Breast epithelium (tissue), 4 donors: ENCODE measurements around the gene VAV3. TPM values are rescaled to one million over a fixed set of nuclear protein-coding genes. Genes with fewer than 3 reads are reported as not detected.

Source experiments
- DNase-seq, 2 donors: peaks; one replicate each; pipeline ENCODE4 v3.0.0-alpha.2; 2019; ENCODE audit warnings: low spot score in 2 of 2
- H3K27ac ChIP-seq, 2 donors: fragments of 200-600 bp; sonication (generic) in 1 of 2; one replicate each; pipeline ENCODE4 v1.5.1; 2016 to 2019; ENCODE audit warnings: mild to moderate bottlenecking in 1 of 2
- H3K27me3 ChIP-seq, 2 donors: fragments of 200-600 bp; sonication (generic) in 1 of 2; one replicate each; pipeline versions ENCODE4 v1.5.1 to v1.6.0; 2017 to 2019; ENCODE audit warnings: control low read depth in 1 of 2, mild to moderate bottlenecking in 1 of 2
- H3K36me3 ChIP-seq: fragments of 200-600 bp; one replicate; pipeline ENCODE4 v1.5.1; 2019
- H3K4me1 ChIP-seq, 2 donors: fragments of 200-600 bp; sonication (generic); one replicate each; pipeline ENCODE4 v1.5.1; 2016 to 2019; ENCODE audit warnings: control low read depth in 1 of 2
- H3K4me3 ChIP-seq, 3 donors: fragments of 200-600 bp; sonication (generic); 1 replicate in 2 of 3; 2 replicates in 1 of 3; pipeline ENCODE4 v1.5.1; 2016 to 2019; ENCODE audit warnings: mild to moderate bottlenecking in 3 of 3, moderate library complexity in 2 of 3
- H3K9me3 ChIP-seq, 2 donors: fragments of 200-600 bp; sonication (generic) in 1 of 2; one replicate each; pipeline ENCODE4 v1.5.1; 2016 to 2019; ENCODE audit warnings: control low read depth in 1 of 2
- CTCF ChIP-seq, 3 donors: fragments of 450-650 bp; IDR thresholded peaks; one replicate each; pipeline ENCODE4 v1.5.1; 2016 to 2017; ENCODE audit warnings: antibody characterized with exemption in 3 of 3, mild to moderate bottlenecking in 3 of 3, moderate library complexity in 3 of 3
- POLR2A ChIP-seq: fragments of 450-650 bp; IDR thresholded peaks from one replicate; pipeline ENCODE4 v1.6.1; 2016; ENCODE audit warnings: antibody characterized with exemption, mild to moderate bottlenecking, moderate library complexity
- POLR2AphosphoS5 ChIP-seq, 3 donors: sonication (generic); formaldehyde crosslinking; IDR thresholded peaks; one replicate each; pipeline ENCODE4 v1.6.1; 2017; ENCODE audit warnings: antibody characterized with exemption in 3 of 3
- intact Hi-C: fragments of 100-400 bp; cut with DNase I; formaldehyde crosslinking; loops from one replicate; pipeline ENCODE4 v1.15.1; 2023; ENCODE audit warnings: low total_unique reads
- total RNA-seq, 3 donors: library from RNA; depleted of rRNA; stranded (reverse); fragments of >200 nt; gene quantifications; one replicate each; pipeline ENCODE4 v1.1.0, GENCODE V29; 2016

The VAV3 gene
- total RNA-seq, 3 donors from 2014 or later, result 8.0 to 153 (median 113) TPM

GRCh38 chr1:107824946-107825345 lies 140.0 kb downstream of the VAV3 start:
- Histone ChIP-seq H3K4me1 (no peaks in the 10 kb centered on the region), H3K36me3 (no peaks in the 10 kb centered on the region), H3K4me3 (no peak overlapping the region), H3K27me3 (no peaks in the 10 kb centered on the region), H3K9me3 (no peaks in the 10 kb centered on the region), H3K27ac (no peak overlapping the region)
- TF ChIP-seq POLR2AphosphoS5 (IDR thresholded peaks at IDR 0.05) (no peak), POLR2A (no peak), CTCF (IDR thresholded peaks at IDR 0.05) (no peak)
- intact Hi-C loops, result no loop called here
- no peak for DNase-seq

GRCh38 chr1:107821340-107821739 lies 143.6 kb downstream of the VAV3 start:
- no peak overlapping the region for H3K27ac ChIP-seq
- no peaks in the 10 kb centered on the region for H3K36me3 ChIP-seq
- no peak for TF ChIP-seq POLR2A
- TF ChIP-seq POLR2AphosphoS5 (IDR thresholded peaks at IDR 0.05), result no peak
- TF ChIP-seq CTCF (IDR thresholded peaks at IDR 0.05), result no peak
- no peak for DNase-seq
- no peaks in the 10 kb centered on the region for H3K4me1 ChIP-seq
- no peaks in the 10 kb centered on the region for H3K27me3 ChIP-seq
- H3K4me3 ChIP-seq, result no peak overlapping the region
- H3K9me3 ChIP-seq, result no peaks in the 10 kb centered on the region
- intact Hi-C loops, result no loop called here

GRCh38 chr1:107820801-107821200 lies 144.2 kb downstream of the VAV3 start:
- no peak overlapping the region for H3K27ac ChIP-seq
- intact Hi-C loops, result no loop called here
- no peaks in the 10 kb centered on the region for H3K27me3 ChIP-seq
- no peak overlapping the region for H3K4me3 ChIP-seq
- no peaks in the 10 kb centered on the region for H3K9me3 ChIP-seq
- TF ChIP-seq POLR2AphosphoS5 (IDR thresholded peaks at IDR 0.05) (no peak), CTCF (IDR thresholded peaks at IDR 0.05) (no peak), POLR2A (no peak)
- no peak for DNase-seq
- no peaks in the 10 kb centered on the region for H3K36me3 ChIP-seq
- H3K4me1 ChIP-seq, result no peaks in the 10 kb centered on the region

GRCh38 chr1:107817935-107818334 lies 147.0 kb downstream of the VAV3 start:
- H3K4me1 ChIP-seq, result no peaks in the 10 kb centered on the region
- no peak for DNase-seq
- intact Hi-C loops, result no loop called here
- no peak overlapping the region for H3K27ac ChIP-seq
- no peak overlapping the region for H3K4me3 ChIP-seq
- no peaks in the 10 kb centered on the region for H3K9me3 ChIP-seq
- H3K27me3 ChIP-seq, result no peaks in the 10 kb centered on the region
- no peaks in the 10 kb centered on the region for H3K36me3 ChIP-seq
- TF ChIP-seq POLR2AphosphoS5 (IDR thresholded peaks at IDR 0.05) (no peak), CTCF (IDR thresholded peaks at IDR 0.05) (no peak), POLR2A (no peak)

GRCh38 chr1:107817206-107817605 lies 147.8 kb downstream of the VAV3 start:
- H3K27ac ChIP-seq, result no peak overlapping the region
- intact Hi-C loops, result no loop called here
- H3K4me3 ChIP-seq, result no peak overlapping the region
- no peaks in the 10 kb centered on the region for H3K4me1 ChIP-seq
- no peaks in the 10 kb centered on the region for H3K9me3 ChIP-seq
- no peak for DNase-seq
- H3K36me3 ChIP-seq, result no peaks in the 10 kb centered on the region
- H3K27me3 ChIP-seq, result no peaks in the 10 kb centered on the region
- TF ChIP-seq POLR2A, result no peak
- no peak for TF ChIP-seq POLR2AphosphoS5 (IDR thresholded peaks at IDR 0.05)
- no peak for TF ChIP-seq CTCF (IDR thresholded peaks at IDR 0.05)
